KOPT-K1 (cell line): ENCODE results near the gene TCP11X1.
"Not testable (repeated sequence)": the region's sequence is repeated elsewhere in the genome, so short reads cannot be mapped to it uniquely, and the experiment has no call there.

Experiments used
- H3K27ac ChIP-seq: fragments of 200-600 bp; sonication (generic); 2 replicates; pipeline ENCODE4 v1.5.1; 2016; ENCODE audit warnings: antibody characterized with exemption, mild to moderate bottlenecking, low read depth, low read length; ENCODE audit not compliant: poor library complexity, severe bottlenecking
- H3K36me3 ChIP-seq: fragments of 200-600 bp; sonication (generic); 2 replicates; pipeline ENCODE4 v1.5.1; 2017; ENCODE audit warnings: antibody characterized with exemption, mild to moderate bottlenecking, low read length, moderate library complexity; ENCODE audit not compliant: insufficient read depth
- H3K9me3 ChIP-seq: fragments of 200-600 bp; sonication (generic); 2 replicates; pipeline ENCODE4 v1.5.1; 2017; ENCODE audit warnings: antibody characterized with exemption, low read length, mild to moderate bottlenecking; ENCODE audit not compliant: insufficient read depth, poor library complexity, severe bottlenecking

The TCP11X1 gene

DNA sequence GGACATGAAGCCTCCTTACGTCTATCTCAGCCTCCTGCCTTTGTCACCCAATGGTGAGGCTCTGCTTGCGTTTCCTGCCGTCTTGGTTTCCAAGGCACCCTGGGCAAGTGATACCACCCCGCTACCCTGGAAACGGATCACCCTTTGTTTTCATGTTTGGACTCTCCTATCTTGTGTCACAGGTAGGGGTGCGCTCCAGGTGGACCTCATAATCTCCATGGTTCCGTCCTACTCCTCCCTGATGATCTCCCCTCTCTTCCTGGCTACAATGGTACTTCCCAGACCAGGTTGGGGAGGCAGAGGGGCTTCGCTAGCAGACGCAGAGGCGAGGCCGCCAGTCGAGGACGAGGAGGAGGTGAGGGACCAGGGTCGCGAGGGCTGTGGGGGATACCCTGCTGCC lies at the start of gene TCP11X1:
Gene TCP11X1, plus strand, starts transcription at position 316 of the 400 bp plus-strand sequence.
- not testable (repeated sequence) for H3K27ac ChIP-seq, H3K36me3 ChIP-seq

DNA sequence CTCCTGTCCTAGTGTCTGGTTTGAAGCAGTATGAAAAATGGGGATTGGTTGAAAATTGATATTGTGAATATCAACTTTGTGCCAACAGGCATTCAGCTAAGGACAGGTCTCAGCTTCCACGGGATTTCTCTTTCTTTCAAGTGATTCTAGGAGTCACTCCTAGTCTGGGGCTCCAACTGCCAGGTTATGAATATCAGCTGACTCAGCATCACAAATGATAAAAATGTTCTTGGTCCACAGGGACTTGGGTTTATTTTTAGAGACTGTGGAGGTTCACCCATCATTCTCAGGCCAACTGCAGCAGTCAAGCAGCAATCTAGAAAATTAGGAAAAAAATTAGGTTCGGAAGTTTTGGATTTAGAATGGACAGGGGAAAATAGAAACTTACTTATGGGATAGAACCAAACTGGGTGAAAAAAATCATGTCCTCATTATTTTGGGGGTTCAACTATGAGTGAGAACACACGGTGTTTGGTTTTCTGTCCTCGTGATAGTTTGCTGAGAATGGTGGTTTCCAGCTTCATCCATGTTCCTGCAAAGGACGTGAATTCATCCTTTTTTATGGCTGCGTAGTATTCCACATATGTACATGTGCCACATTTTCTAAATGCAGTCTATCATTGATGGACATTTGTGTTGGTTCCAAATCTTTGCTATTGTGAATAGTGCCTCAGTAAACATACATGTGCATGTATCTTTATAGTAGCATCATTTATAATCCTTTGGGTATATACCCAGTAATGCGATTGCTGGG lies 29.0 kb upstream of the TCP11X1 start:
- no peaks in the 10 kb centered on the region for H3K9me3 ChIP-seq
- H3K36me3 ChIP-seq: no peaks in the 10 kb centered on the region
- no peak overlapping the region for H3K27ac ChIP-seq

More for the DNA sequence above, at the start of gene TCP11X1:
- H3K9me3 ChIP-seq: not testable (repeated sequence)

DNA sequence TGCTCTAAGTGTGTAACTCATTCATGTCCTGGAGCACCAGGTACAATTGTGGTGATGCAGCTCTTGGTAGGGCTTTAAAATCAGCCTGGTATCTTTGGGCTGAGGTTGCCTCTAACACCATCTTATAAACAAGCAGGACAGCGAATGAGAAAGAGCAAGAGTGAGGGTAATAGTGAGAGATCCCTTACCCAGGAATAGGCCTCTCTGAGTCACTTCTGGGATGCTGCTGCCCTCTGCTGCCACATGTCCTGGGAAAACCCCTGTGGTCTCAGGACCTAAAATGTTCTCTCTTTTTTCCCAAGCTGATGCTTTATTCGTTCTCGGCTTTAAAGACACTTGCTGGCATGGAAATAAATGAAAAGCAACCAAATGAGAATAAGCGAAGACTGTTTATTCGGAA lies 7.2 kb upstream of the TCP11X1 start:
- not testable (repeated sequence) for H3K36me3 ChIP-seq, H3K27ac ChIP-seq, H3K9me3 ChIP-seq

DNA sequence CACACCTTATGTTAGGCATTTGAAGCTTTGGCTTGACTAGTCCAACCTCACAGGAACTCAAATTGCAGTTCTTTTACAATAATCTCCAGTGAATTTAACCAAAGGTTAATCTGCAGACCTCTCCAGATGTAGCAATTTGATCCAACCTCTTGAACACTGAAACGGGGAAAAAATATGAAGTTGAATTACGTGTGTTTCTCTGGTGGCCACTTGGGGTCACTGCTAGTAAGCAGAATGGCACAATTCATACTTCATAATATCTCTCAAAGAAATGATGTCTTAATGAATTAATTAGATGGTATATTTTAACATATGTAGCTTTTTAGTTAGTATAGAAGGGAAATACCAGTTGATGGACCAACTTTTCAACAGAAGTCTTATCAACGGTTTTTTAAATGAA lies 1.4 kb downstream of the TCP11X1 start:
- H3K9me3 ChIP-seq, H3K27ac ChIP-seq, H3K36me3 ChIP-seq: not testable (repeated sequence)

DNA sequence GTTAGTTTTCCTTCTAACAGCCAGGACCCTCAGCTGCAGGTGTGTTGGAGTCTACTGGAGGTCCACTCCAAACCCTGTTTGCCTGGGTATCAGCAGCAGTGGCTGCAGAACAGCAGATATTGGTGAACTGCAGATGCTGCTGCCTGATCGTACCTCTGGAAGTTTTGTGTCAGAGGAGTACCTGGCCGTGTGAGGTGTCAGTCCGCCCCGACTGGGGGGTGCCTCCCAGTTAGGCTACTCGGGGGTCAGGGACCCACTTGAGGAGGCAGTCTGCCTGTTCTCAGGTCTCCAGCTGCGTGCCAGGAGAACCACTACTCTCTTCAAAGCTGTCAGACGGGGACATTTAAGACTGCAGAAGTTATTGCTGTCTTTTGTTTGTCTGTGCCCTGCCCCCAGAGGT lies 20.6 kb downstream of the TCP11X1 start:
- H3K9me3 ChIP-seq, H3K27ac ChIP-seq, H3K36me3 ChIP-seq: not testable (repeated sequence)

DNA sequence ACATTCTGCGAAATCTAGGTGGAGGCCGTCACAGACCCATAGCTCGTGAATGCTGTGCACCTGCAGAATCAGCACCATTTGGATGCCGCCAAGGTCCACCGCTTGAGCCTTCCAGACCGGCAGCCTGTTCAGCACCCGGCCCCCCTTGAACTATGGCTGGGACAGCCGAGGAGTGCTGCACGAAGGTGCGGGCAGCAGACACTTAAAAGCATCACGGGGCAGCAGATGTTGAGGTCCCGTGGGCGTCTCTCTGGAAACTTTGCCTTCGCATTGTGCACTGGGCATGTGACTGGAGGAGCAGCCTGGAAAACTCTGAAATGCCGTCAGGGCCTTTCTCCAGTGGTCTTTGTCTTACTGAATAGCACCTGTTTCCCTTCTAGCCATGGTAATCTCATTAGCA lies 25.2 kb downstream of the TCP11X1 start:
- not testable (repeated sequence) for H3K36me3 ChIP-seq, H3K27ac ChIP-seq, H3K9me3 ChIP-seq

DNA sequence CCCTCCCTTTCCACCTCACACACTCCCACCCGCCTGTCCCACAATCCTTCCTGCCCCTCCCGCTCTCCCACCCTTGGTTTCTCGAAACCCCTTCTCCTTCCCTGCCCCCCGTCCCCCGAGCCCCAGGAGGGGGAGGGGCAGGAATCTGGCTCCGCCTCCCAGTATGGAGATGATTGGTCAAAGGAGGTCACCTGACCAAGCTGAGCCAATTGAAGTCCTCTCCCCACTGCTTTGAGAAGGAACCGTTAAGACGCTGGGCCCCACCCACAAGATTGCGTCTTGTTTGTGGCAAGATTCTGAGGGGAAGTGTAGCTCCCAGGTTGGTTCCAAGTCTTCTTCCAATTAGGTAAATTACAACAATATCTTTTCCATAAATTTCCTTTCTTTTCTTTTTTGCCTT lies 31.8 kb downstream of the TCP11X1 start, which contains the start of gene NXF2:
Gene NXF2, plus strand, starts transcription at position 275 of the 400 bp plus-strand sequence. CDS start 59,912 bp downstream, outside the sequence.
- H3K9me3 ChIP-seq, H3K36me3 ChIP-seq, H3K27ac ChIP-seq: not testable (repeated sequence)

DNA sequence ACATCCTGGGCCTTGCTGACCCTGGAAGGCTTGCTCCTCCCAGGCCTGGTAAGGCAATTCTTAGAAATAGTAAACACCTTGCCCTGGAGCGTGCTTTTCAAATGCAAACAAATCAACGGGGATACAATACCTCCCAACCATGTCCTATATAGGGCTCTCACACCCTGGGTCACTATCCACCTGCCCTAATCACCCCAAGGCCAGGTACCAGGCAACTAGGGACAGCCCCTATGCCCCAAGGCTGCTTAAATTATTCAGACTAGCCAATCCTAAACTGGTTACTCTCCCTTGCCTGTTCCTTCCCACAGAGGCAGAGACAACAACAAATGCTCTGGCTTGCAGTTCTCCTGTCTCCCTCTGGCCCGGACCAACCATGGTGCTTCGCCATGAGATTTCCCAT lies 57.1 kb downstream of the TCP11X1 start:
- not testable (repeated sequence) for H3K9me3 ChIP-seq, H3K36me3 ChIP-seq, H3K27ac ChIP-seq
